ENCODE data around the gene HOXD3.
A peak's percentile ranks its signal among the peaks of the same experiment; 100 is the strongest.

The HOXD3 gene

GRCh38 chr2:176117162-176117822 is 39.8 kb upstream of the HOXD3 start:
- Mint-ChIP-seq H3K9me3 (ENCODE audit: low read depth) (peaks cover 3% of the 10 kb centered on the region), H3K4me3 (no peak overlapping the region), H3K27me3 (peaks cover 59% of the 10 kb centered on the region), H3K27ac (no peak overlapping the region), H3K36me3 (peaks cover 5% of the 10 kb centered on the region), H3K4me1 (ENCODE audit: low read depth) (peaks cover 3% of the 10 kb centered on the region)

GRCh38 chr2:176117823-176118371 is 39.2 kb upstream of the HOXD3 start:
- Mint-ChIP-seq H3K4me3 (no peak overlapping the region), H3K9me3 (ENCODE audit: low read depth) (peaks cover 3% of the 10 kb centered on the region), H3K27ac (no peak overlapping the region)

GRCh38 chr2:176118601-176119339 is 38.3 kb upstream of the HOXD3 start:
- H3K27ac Mint-ChIP-seq: no peak overlapping the region
- H3K4me3 Mint-ChIP-seq: no peak overlapping the region
- peaks cover 5% of the 10 kb centered on the region for H3K36me3 Mint-ChIP-seq
- H3K27me3 Mint-ChIP-seq: peaks cover 51% of the 10 kb centered on the region
- H3K9me3 Mint-ChIP-seq (ENCODE audit: low read depth): peaks cover 3% of the 10 kb centered on the region
- peaks cover 7% of the 10 kb centered on the region for H3K4me1 Mint-ChIP-seq (ENCODE audit: low read depth)

More at GRCh38 chr2:176117823-176118371, 39.2 kb upstream of the HOXD3 start:
- H3K27me3 Mint-ChIP-seq: peaks cover 54% of the 10 kb centered on the region
- H3K4me1 Mint-ChIP-seq (ENCODE audit: low read depth): peaks cover 5% of the 10 kb centered on the region
- peaks cover 5% of the 10 kb centered on the region for H3K36me3 Mint-ChIP-seq

GRCh38 chr2:176120364-176121189 is 36.5 kb upstream of the HOXD3 start:
- Mint-ChIP-seq H3K4me1 (ENCODE audit: low read depth) (peaks cover 11% of the 10 kb centered on the region), H3K9me3 (ENCODE audit: low read depth) (peaks cover 3% of the 10 kb centered on the region), H3K4me3 (peak overlapping the region; percentile 17), H3K27me3 (peaks cover 53% of the 10 kb centered on the region), H3K36me3 (peaks cover 5% of the 10 kb centered on the region), H3K27ac (no peak overlapping the region)

- Mint-ChIP-seq H3K4me1 (ENCODE audit: low read depth) (peaks cover 11% of the 10 kb centered on the region), H3K27me3 (peaks cover 57% of the 10 kb centered on the region), H3K4me3 (peak overlapping the region; percentile 17), H3K27ac (no peak overlapping the region), H3K9me3 (ENCODE audit: low read depth) (peaks cover 3% of the 10 kb centered on the region), H3K36me3 (peaks cover 5% of the 10 kb centered on the region)
Observed at GRCh38 chr2:176121190-176122051, 35.7 kb upstream of the HOXD3 start.

GRCh38 chr2:176122052-176122682 is 34.9 kb upstream of the HOXD3 start:
- no peak overlapping the region for H3K27ac Mint-ChIP-seq
- H3K4me3 Mint-ChIP-seq: peak overlapping the region; percentile 76
- H3K27me3 Mint-ChIP-seq: peaks cover 56% of the 10 kb centered on the region
- peaks cover 11% of the 10 kb centered on the region for H3K4me1 Mint-ChIP-seq (ENCODE audit: low read depth)
- peaks cover 2% of the 10 kb centered on the region for H3K36me3 Mint-ChIP-seq
- H3K9me3 Mint-ChIP-seq (ENCODE audit: low read depth): peaks cover 3% of the 10 kb centered on the region

- H3K4me1 Mint-ChIP-seq (ENCODE audit: low read depth): peaks cover 11% of the 10 kb centered on the region
- peaks cover 3% of the 10 kb centered on the region for H3K9me3 Mint-ChIP-seq (ENCODE audit: low read depth)
- H3K36me3 Mint-ChIP-seq: peaks cover 2% of the 10 kb centered on the region
- H3K27ac Mint-ChIP-seq: no peak within 1 kb of the TSS
- H3K27me3 Mint-ChIP-seq: peaks cover 54% of the 10 kb centered on the region
- peak within 1 kb of the TSS; percentile 76 for H3K4me3 Mint-ChIP-seq
Observed at GRCh38 chr2:176122683-176123410, 34.3 kb upstream of the HOXD3 start, which contains the start of gene HOXD9. TSS of gene HOXD9 (plus strand) at chr2:176122719. CDS start at chr2:176122769, 50 bp downstream.

- H3K27ac Mint-ChIP-seq: no peak overlapping the region
- H3K4me3 Mint-ChIP-seq: peak overlapping the region; percentile 63
- peaks cover 3% of the 10 kb centered on the region for H3K9me3 Mint-ChIP-seq (ENCODE audit: low read depth)
- H3K27me3 Mint-ChIP-seq: peaks cover 53% of the 10 kb centered on the region
- H3K4me1 Mint-ChIP-seq (ENCODE audit: low read depth): peaks cover 17% of the 10 kb centered on the region
- H3K36me3 Mint-ChIP-seq: peaks cover 2% of the 10 kb centered on the region
Observed at GRCh38 chr2:176123411-176124109, 33.5 kb upstream of the HOXD3 start.

- peak overlapping the region; percentile 63 for H3K4me3 Mint-ChIP-seq
- H3K4me1 Mint-ChIP-seq (ENCODE audit: low read depth): peaks cover 20% of the 10 kb centered on the region
- H3K27ac Mint-ChIP-seq: no peak overlapping the region
- H3K36me3 Mint-ChIP-seq: no peaks in the 10 kb centered on the region
- peaks cover 54% of the 10 kb centered on the region for H3K27me3 Mint-ChIP-seq
- no peaks in the 10 kb centered on the region for H3K9me3 Mint-ChIP-seq (ENCODE audit: low read depth)
Observed at GRCh38 chr2:176124110-176124946, 32.8 kb upstream of the HOXD3 start.

GRCh38 chr2:176124947-176125771 is 31.9 kb upstream of the HOXD3 start:
- H3K4me3 Mint-ChIP-seq: peak overlapping the region; percentile 38

GRCh38 chr2:176125772-176126054 is 31.4 kb upstream of the HOXD3 start:
- Mint-ChIP-seq H3K27ac (no peak overlapping the region), H3K36me3 (no peaks in the 10 kb centered on the region), H3K4me1 (ENCODE audit: low read depth) (peaks cover 20% of the 10 kb centered on the region), H3K9me3 (ENCODE audit: low read depth) (no peaks in the 10 kb centered on the region), H3K27me3 (peaks cover 42% of the 10 kb centered on the region), H3K4me3 (no peak overlapping the region)

More at GRCh38 chr2:176124947-176125771, 31.9 kb upstream of the HOXD3 start:
- Mint-ChIP-seq H3K4me1 (ENCODE audit: low read depth) (peaks cover 20% of the 10 kb centered on the region), H3K36me3 (no peaks in the 10 kb centered on the region), H3K27ac (no peak overlapping the region), H3K27me3 (peaks cover 48% of the 10 kb centered on the region), H3K9me3 (ENCODE audit: low read depth) (no peaks in the 10 kb centered on the region)
